Fibroblast of skin of abdomen (primary cell): ENCODE results near the gene CCDC102B.
"Not testable (repeated sequence)": the region's sequence is repeated elsewhere in the genome, so short reads cannot be mapped to it uniquely, and the experiment has no call there.

Source experiments
- DNase-seq: peaks from one replicate; pipeline ENCODE4 v3.0.0-alpha.2; 2013

Gene CCDC102B

GRCh38 chr18:68915061-68915460 lies 117.2 kb downstream of the CCDC102B start:
- no peak for DNase-seq

GRCh38 chr18:68916734-68917133 lies 118.9 kb downstream of the CCDC102B start:
- peak; percentile 1 for DNase-seq

DNA sequence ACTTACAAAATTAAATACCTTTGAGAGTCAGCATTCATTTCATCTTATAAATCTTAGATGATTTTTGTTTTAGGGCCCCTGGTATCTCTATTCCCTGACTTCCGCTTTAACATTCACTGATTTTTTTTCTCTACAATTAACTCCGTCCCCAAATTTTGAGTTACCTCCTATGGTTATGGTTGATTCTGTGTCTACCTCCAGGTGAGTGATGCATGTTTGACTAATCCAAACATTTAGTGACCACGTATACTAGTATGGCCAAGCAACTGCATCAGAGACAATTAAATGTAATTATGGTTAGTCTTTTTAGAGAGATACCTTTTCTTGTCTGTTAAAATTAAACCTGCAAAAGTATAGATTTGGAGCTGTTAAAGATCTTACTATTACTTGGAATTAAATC lies 120.3 kb downstream of the CCDC102B start:
- no peak for DNase-seq

DNA sequence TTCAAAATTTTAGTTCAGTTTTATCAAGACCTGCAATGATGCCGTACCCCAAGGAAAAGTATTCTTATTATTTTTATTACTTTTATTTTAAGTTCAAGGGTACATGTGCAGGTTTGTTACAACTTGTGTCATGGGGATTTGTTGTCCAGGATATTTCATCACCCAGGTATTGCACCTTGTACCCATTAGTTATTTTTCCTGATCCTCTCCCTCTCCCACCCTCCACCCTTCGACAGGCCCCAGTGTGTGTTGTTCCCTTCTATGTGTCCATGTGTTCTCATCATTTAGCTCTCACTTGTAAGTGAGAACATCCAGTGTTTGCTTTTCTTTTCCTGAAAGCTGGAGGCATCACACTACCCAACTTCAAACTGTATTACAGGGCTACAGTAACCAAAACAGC lies 122.0 kb downstream of the CCDC102B start:
- no peak for DNase-seq

GRCh38 chr18:68922392-68922791 lies 124.5 kb downstream of the CCDC102B start:
- no peak for DNase-seq

- DNase-seq: peak; percentile 9
Measured at GRCh38 chr18:68925268-68925667, 127.4 kb downstream of the CCDC102B start.

DNA sequence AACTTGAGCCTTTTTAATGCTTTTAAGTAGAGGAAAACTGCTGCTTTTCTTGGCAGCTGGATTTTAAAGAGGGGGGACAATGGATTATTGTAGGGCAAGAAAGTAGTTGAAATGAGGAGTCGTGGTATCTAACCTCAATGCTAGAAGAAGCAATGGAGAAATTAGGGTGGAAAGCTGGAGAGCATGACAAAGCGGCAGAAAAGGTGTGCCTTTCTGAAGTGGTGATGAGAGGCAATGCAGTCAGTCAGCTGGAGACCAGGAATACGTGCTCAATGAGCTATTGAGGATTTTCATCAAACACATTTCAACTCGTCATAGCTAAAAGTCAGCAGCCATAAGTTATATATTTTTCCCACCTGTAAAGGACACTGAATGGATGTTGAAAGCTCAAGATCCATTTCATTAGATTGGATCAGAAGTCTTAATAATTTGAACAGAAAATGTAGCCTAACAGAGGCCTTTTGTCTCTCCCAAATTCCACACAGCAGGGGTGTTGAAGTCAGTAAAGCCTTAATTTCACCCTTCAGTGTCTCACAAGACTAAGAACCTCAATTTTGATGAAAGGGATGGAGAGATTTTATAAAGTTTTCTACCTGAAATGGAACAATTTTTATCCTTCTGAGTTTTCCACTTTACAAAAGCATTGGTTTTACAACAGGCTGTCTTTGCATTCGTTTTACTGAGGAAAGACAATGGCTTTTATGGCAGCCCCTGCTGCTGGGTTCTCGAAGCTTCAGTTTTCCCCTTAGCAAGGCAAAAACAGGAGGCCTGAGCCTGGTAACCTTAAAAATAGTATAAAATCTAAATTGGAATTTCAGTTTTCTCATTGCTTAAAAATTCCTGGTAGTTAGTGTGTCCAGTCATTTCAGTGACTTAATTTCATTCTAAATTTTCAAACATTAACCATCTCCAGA lies 131.1 kb downstream of the CCDC102B start:
- DNase-seq: no peak

- no peak for DNase-seq
Measured at GRCh38 chr18:68935686-68936085, 137.8 kb downstream of the CCDC102B start.

GRCh38 chr18:68937029-68937599 lies 139.2 kb downstream of the CCDC102B start:
- DNase-seq: no peak

DNA sequence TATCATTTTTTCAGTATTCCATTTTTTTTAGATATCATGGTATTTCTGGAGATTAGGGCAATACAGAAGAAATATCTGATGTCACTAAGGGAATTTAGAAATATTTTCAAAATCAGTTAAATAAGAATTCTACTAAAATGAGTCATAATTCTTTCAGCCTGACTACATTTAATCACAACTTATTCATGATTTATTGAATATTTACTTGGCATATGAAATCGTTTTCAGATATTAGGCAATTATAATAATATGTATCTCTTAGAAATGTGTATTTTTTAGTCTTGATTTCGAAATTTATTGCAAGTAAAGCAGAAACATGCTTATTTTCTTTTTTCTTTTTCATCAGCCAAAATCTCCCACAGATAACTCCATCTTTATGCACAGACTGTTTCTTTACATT lies 142.2 kb downstream of the CCDC102B start:
- no peak for DNase-seq

DNA sequence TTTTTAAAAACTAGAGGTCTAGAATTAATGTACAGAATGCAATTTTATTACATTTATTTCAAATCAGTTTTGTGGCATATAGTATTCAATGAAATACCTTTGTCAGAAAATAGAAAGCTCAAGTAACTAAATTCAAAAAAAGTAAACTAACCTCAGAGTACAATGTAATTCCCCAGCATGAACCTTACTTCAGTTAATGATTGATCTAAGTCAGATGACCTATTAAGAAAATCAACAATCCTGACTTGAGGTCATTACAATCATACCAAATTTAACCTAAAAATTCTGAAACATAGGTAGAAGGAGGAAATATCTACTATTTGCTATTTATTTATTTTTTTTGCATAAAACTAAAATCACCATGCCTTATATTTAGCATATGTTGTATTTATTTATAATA lies 142.9 kb downstream of the CCDC102B start:
- no peak for DNase-seq

DNA sequence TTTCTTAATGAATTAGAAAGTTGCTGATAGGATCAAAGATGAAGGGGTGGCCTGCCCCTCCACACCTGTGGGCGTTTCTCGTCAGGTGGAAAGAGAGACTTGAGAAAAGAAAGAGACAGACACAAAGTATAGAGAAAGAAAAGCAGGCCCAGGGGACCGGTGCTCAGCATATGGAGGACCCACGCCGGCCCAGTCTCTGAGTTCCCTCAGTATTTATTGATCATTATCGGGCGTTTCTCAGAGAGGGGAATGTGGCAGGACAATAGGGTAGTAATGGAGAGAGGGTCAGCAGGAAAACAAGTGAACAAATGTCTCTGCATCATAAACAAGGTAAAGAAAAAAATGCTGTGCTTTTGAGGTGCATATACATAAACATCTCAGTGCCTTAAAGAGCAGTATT lies 144.3 kb downstream of the CCDC102B start:
- DNase-seq: no peak

- not testable (repeated sequence) for DNase-seq
Measured at GRCh38 chr18:68943861-68944260, 146.0 kb downstream of the CCDC102B start.

DNA sequence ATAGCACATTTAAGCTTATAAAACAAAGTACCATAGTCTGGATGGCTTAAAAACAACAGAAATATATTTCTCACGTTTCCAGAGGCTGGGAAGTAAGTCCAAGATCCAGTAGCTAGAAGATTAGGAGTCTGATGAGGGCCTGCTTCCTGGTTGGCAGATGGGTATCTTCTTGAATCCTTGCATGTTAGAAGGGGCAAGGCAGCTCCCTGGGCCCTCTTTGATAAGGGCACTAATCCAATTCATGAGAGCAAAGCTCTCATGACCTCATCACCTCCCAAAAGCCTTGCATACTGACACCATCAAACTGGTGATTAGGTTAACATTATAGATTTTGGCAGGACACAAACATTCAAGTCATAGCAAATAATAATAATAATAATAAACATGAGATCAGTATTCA lies 146.4 kb downstream of the CCDC102B start:
- no peak for DNase-seq

DNA sequence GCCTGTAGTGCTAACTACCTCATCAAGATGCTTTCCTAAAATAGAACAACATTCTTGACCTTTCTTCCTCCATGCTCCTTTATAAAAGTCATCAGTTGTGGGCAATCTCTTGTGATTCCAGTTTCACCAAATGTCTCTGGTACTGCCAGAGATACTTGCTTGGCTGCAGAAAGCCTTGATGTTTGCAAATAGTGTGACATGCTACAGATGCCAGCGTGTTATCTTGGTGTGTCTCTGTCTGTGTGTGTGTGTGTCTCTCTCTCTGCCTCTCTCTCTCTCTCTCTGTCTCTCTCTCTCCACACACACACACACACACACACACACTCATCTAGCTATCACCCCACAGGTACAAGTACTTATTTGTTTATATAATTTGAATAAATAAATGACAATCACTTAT lies 146.9 kb downstream of the CCDC102B start:
- DNase-seq: no peak

- no peak for DNase-seq
Measured at GRCh38 chr18:68948622-68949021, 150.7 kb downstream of the CCDC102B start.

- DNase-seq: no peak
Measured at GRCh38 chr18:68954738-68955137, 156.9 kb downstream of the CCDC102B start.

DNA sequence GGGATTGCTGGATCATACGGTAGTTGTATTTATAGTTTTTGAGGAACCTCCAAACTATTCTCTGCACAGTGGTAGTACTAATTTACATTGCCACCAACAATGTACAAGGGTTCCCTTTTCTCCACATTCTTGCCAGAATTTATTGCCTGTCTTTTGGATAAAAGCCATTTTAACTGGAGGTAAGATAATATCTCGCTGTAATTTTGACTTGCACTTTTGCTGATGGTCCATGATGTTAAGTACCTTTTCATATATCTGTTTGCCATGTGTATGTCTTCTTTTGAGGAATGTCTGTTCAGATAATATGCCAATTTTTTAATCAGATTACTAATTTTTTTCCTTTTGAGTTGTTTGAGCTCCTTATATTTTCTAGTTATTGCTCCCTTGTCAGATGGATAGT lies 158.8 kb downstream of the CCDC102B start:
- no peak for DNase-seq

DNA sequence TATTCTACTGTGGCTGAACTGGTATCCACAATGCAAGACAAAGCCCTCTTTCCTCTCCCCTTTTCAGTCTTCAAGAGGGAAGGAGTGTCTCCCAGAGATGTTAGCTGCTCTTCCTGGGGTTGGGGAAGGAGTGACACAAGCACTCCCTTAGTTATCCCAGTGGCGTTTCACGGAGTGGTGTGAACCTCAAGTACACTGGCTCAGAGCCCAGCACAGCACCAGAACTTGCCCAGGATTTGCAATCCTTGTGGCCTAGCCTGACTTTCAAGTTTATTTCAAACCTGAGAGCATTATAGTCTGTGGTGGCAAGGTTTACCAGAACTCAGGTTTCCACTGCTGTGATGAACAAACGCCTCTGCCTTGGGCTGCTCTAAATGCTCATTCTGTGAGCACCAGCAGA lies 162.5 kb downstream of the CCDC102B start:
- DNase-seq: no peak

DNA sequence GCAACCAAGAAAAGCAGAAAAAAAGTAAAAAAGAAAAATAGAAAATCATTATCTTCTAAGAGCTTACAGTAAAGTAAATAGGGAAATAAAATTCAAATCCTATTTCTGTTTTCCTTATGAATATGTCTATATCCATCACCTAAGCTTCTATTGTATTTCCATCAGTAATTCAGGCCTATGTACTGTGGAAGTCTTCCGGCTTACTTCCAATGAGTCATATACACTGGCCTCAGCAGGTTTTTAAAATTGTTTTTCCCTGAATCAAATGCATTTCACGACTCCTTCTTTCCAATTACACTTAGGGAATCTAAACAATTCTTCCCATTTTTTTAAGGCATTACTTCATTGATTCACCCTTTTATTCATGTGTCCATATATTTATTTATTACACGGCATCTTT lies 164.7 kb downstream of the CCDC102B start:
- no peak for DNase-seq

GRCh38 chr18:68965817-68966216 lies 167.9 kb downstream of the CCDC102B start:
- DNase-seq: no peak

GRCh38 chr18:68969027-68969426 lies 171.1 kb downstream of the CCDC102B start:
- no peak for DNase-seq

DNA sequence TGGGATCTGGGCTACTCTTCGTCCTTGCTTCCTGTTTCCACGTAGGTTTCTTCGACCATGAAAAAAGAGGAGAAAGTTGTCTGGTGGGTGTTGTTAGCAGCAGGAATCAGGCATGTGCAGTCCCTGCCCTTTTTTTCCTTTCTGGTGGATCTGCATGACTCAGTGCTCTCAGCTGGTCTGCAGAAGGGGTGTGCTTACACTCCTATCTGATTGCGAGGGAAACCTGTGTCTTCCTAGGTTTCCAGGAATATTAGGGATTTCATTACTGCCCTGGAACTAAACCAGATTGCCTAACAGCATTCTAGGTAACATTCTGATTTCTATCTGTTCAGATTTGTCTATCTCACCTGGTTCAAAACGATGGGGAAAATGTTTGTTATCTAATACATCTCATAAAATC lies 174.3 kb downstream of the CCDC102B start:
- DNase-seq: no peak

GRCh38 chr18:68979737-68980136 lies 181.9 kb downstream of the CCDC102B start:
- no peak for DNase-seq
